Measurements from ENCODE around the gene IP6K3.

IP6K3 gene

DNA sequence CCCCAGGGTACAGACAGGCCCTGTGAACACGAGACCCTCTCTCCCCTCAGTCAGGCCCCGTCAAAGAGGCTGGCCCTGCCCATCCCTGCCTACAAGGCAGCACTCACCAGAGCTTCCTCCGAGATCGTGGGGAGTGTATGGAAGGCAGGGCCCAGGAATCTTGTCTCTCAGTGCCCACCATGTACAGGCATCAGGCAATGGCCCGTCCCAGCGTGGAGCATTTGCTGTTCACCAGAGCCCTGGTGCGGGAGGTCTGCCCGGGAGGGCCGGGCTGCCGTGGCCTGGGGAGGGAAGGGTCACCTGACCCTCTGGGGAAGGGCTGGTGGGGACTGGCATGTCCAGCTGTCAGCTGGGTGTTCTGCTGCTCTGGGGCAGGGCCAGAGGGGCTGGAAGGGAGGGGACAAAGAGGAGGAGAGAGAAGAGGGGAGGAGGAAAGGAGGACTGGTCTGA, at the start of gene IP6K3:
IP6K3 (minus strand) TSS at position 255 of the 450 bp plus-strand sequence. CDS start 11,429 bp downstream, outside the sequence.
- no peak within 1 kb of the TSS for H3K4me3 ChIP-seq (ENCODE audit: low read depth, low read length)
- no peak for DNase-seq (ENCODE audit: low read depth)

DNA sequence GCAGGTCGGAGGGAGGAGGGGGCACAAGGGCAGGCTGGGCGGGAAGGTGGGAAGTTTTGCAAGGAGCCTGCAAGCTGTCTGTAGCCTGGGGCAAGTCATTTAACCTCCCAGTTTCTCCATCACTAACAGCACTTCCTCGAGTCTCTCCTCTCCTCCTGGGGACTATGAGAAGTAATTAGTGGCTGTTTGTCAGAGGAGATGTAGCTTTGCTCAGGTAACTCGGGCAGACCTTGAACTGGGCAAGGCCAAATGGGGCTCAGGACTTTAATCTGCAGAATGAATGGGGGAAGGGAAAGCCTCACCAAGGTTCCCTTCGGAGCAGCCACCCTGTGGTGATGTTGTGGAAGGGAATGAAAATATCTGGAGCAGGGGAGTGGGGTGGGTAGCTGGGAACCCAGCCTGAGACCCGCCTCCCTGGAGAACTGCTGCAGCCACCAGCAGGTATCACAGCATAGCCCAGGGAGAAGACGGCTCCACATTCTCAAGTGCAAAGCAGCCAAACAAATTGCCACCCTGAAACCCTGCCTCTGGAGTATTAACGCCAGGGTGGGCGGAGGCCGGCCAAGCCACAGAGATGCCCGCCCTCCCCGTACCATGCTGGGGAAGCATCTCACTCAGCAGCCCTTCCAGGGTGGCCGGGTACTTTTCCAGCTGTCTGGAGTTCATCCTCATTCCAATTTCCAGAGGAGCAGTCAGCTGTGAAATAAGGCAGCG, 48.4 kb upstream of the IP6K3 start:
- no peak for DNase-seq (ENCODE audit: low read depth)
- H3K4me3 ChIP-seq (ENCODE audit: low read depth, low read length), result no peak overlapping the region
- no peak for TF ChIP-seq MYC (IDR thresholded peaks at IDR 0.05; ENCODE audit: low read depth, low read length)
- TF ChIP-seq, protein P1, sequence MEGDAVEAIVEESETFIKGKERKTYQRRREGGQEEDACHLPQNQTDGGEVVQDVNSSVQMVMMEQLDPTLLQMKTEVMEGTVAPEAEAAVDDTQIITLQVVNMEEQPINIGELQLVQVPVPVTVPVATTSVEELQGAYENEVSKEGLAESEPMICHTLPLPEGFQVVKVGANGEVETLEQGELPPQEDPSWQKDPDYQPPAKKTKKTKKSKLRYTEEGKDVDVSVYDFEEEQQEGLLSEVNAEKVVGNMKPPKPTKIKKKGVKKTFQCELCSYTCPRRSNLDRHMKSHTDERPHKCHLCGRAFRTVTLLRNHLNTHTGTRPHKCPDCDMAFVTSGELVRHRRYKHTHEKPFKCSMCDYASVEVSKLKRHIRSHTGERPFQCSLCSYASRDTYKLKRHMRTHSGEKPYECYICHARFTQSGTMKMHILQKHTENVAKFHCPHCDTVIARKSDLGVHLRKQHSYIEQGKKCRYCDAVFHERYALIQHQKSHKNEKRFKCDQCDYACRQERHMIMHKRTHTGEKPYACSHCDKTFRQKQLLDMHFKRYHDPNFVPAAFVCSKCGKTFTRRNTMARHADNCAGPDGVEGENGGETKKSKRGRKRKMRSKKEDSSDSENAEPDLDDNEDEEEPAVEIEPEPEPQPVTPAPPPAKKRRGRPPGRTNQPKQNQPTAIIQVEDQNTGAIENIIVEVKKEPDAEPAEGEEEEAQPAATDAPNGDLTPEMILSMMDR (IDR thresholded peaks at IDR 0.05; ENCODE audit: low read depth, low read length), result no peak
- TF ChIP-seq, protein P2, sequence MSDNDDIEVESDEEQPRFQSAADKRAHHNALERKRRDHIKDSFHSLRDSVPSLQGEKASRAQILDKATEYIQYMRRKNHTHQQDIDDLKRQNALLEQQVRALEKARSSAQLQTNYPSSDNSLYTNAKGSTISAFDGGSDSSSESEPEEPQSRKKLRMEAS (IDR thresholded peaks at IDR 0.05; ENCODE audit: low read depth, low read length), result no peak
- TF ChIP-seq POLR2A (IDR thresholded peaks at IDR 0.05; ENCODE audit: extremely low read depth, insufficient read length), result no peak

More for the DNA sequence above, at the start of gene IP6K3:
- TF ChIP-seq MYC (IDR thresholded peaks at IDR 0.05; ENCODE audit: low read depth, low read length), result no peak
- no peak for TF ChIP-seq POLR2A (IDR thresholded peaks at IDR 0.05; ENCODE audit: extremely low read depth, insufficient read length)
- TF ChIP-seq, protein P1 (IDR thresholded peaks at IDR 0.05; ENCODE audit: low read depth, low read length), result no peak
- TF ChIP-seq, protein P2 (IDR thresholded peaks at IDR 0.05; ENCODE audit: low read depth, low read length), result no peak

DNA sequence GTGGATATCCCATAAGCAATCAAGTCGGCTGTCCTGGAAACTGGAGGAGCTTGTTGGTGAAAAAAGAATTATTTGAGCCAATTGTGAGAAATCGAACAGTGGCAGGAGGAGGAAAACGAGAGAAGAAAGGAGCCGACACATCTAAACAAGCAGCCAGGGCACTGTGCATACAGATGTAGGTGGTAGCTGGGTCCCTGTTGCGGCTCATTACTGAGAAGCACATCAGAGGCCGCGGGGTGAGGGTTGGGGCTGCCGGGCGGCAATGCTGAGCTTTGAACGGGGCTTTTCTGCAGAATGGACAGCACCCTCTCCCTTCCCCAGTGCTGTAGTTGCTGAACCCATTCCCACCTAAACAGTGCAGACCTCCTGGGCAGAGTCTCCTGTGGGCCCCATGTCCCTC, 46.3 kb upstream of the IP6K3 start:
- TF ChIP-seq MYC (IDR thresholded peaks at IDR 0.05; ENCODE audit: low read depth, low read length) (no peak), POLR2A (IDR thresholded peaks at IDR 0.05; ENCODE audit: extremely low read depth, insufficient read length) (no peak)
- TF ChIP-seq, protein P1 (IDR thresholded peaks at IDR 0.05; ENCODE audit: low read depth, low read length), result no peak
- TF ChIP-seq, protein P2 (IDR thresholded peaks at IDR 0.05; ENCODE audit: low read depth, low read length), result no peak
- no peak overlapping the region for H3K4me3 ChIP-seq (ENCODE audit: low read depth, low read length)
- no peak for DNase-seq (ENCODE audit: low read depth)

DNA sequence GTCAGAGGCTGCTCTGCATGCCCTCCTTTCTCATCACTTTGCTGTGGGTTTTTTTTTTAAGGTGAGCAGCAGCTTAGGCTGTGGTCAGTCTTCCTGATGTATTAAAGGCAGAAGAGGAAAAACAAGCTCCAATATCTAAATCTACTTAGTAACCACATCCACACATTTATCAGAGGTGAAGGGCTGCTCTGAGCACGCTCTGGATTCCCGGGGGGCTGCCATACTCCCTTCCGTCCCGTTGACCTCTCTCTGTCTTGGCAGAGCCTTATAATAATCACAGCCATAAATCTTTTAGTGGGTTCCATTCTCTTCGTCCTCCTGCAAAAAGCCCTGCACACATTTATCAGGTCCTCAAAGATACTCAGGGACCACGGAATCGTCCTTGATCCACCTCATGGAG, 44.9 kb upstream of the IP6K3 start:
- no peak for DNase-seq (ENCODE audit: low read depth)
- TF ChIP-seq, protein P2 (IDR thresholded peaks at IDR 0.05; ENCODE audit: low read depth, low read length), result no peak
- TF ChIP-seq POLR2A (IDR thresholded peaks at IDR 0.05; ENCODE audit: extremely low read depth, insufficient read length), result no peak
- no peak overlapping the region for H3K4me3 ChIP-seq (ENCODE audit: low read depth, low read length)

DNA sequence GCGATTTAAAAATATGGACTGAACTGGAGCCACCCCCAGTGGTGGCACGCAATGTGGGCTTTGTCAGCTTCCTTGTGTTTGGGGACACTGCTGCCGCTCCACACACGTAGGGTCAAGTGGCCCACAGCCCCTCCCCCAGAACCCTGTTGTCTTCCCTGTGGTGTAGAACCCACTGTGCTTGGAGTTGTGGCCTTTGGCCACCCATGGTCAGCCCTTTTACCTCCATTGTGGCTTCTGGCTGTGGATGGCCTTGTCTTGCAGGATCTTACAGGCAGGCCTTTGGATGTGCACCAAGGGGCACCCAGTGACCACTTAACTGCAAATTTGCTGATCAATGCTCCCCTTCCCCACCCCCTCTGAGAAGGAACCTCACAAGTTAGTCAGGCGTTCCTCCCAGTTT, 44.2 kb upstream of the IP6K3 start:
- no peak for DNase-seq (ENCODE audit: low read depth)
- TF ChIP-seq, protein P1 (IDR thresholded peaks at IDR 0.05; ENCODE audit: low read depth, low read length), result no peak
- TF ChIP-seq MYC (IDR thresholded peaks at IDR 0.05; ENCODE audit: low read depth, low read length) (no peak), POLR2A (IDR thresholded peaks at IDR 0.05; ENCODE audit: extremely low read depth, insufficient read length) (no peak)
- TF ChIP-seq, protein P2 (IDR thresholded peaks at IDR 0.05; ENCODE audit: low read depth, low read length), result no peak
- no peak overlapping the region for H3K4me3 ChIP-seq (ENCODE audit: low read depth, low read length)

DNA sequence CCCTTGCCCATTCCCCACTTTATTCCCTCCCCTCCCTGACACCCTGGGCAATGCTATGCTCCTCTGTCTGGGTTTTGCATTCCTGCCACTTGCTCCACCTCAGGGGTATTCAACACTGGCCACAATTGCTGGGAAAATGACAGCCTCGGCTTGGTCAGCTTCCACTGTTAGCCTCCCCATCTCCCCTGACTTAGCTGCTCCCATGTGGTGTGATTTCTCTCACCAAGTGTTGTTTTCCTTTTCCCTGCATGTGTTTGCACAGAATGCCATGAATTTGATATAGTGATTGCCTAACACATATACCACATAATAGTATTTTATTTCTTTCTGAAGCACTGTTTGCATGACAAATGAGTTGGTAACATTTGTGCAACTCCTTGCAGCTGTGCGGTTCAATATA, 43.7 kb upstream of the IP6K3 start:
- no peak for DNase-seq (ENCODE audit: low read depth)
- TF ChIP-seq, protein P1 (IDR thresholded peaks at IDR 0.05; ENCODE audit: low read depth, low read length), result no peak
- TF ChIP-seq, protein P2 (IDR thresholded peaks at IDR 0.05; ENCODE audit: low read depth, low read length), result no peak
- TF ChIP-seq POLR2A (IDR thresholded peaks at IDR 0.05; ENCODE audit: extremely low read depth, insufficient read length), result no peak
- TF ChIP-seq MYC (IDR thresholded peaks at IDR 0.05; ENCODE audit: low read depth, low read length), result no peak
- H3K4me3 ChIP-seq (ENCODE audit: low read depth, low read length), result no peak overlapping the region
